ENCODE data around the gene SLC41A1.

GRCh38 chr1:205783904-205784303, 29.1 kb downstream of the SLC41A1 start:
- TF ChIP-seq POLR2A (IDR thresholded peaks at IDR 0.05) (no peak), POLR2AphosphoS5 (IDR thresholded peaks at IDR 0.05) (no peak)
- TF ChIP-seq, protein P1, sequence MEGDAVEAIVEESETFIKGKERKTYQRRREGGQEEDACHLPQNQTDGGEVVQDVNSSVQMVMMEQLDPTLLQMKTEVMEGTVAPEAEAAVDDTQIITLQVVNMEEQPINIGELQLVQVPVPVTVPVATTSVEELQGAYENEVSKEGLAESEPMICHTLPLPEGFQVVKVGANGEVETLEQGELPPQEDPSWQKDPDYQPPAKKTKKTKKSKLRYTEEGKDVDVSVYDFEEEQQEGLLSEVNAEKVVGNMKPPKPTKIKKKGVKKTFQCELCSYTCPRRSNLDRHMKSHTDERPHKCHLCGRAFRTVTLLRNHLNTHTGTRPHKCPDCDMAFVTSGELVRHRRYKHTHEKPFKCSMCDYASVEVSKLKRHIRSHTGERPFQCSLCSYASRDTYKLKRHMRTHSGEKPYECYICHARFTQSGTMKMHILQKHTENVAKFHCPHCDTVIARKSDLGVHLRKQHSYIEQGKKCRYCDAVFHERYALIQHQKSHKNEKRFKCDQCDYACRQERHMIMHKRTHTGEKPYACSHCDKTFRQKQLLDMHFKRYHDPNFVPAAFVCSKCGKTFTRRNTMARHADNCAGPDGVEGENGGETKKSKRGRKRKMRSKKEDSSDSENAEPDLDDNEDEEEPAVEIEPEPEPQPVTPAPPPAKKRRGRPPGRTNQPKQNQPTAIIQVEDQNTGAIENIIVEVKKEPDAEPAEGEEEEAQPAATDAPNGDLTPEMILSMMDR (IDR thresholded peaks at IDR 0.05), result no peak

Measured in breast epithelium (tissue), 3 donors.